ENCODE measurements around the gene TRIO.

DNA sequence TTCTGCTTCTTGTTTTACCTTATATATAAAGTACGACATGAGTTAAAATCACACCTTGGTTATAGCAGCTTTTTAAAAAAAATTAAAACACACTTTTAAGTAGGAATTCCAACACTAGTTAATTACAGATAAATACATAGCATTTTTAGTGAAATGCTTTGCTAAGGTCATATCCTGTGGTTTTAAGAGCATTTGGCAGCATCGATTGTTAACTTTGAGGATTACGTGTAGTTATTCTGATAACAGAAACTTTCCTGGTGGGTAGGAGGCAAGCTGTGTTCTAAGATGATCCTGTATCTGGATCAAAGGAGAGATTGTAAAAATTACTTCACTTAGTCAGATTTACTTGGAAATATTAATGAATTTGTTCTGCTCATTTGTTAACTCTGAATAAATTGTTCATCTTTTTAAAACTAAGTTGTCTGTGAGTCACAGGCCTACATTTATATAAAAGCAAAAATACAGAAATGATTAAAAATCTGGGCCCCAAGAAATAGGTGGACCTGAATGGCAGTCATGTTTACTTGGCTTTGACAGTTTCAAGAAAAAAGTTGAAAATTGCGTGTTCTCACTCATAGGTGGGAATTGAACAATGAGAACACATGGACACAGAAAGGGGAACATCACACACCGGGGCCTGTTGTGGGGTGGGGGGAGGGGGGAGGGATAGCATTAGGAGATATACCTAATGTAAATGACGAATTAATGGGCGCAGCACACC is 58.3 kb downstream of the TRIO start:
- TF ChIP-seq POLR2AphosphoS5 (IDR thresholded peaks at IDR 0.05) (no peak), EP300 (IDR thresholded peaks at IDR 0.05) (no peak), POLR2A (IDR thresholded peaks at IDR 0.05) (no peak)
- TF ChIP-seq, protein P1, sequence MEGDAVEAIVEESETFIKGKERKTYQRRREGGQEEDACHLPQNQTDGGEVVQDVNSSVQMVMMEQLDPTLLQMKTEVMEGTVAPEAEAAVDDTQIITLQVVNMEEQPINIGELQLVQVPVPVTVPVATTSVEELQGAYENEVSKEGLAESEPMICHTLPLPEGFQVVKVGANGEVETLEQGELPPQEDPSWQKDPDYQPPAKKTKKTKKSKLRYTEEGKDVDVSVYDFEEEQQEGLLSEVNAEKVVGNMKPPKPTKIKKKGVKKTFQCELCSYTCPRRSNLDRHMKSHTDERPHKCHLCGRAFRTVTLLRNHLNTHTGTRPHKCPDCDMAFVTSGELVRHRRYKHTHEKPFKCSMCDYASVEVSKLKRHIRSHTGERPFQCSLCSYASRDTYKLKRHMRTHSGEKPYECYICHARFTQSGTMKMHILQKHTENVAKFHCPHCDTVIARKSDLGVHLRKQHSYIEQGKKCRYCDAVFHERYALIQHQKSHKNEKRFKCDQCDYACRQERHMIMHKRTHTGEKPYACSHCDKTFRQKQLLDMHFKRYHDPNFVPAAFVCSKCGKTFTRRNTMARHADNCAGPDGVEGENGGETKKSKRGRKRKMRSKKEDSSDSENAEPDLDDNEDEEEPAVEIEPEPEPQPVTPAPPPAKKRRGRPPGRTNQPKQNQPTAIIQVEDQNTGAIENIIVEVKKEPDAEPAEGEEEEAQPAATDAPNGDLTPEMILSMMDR (IDR thresholded peaks at IDR 0.05), result no peak

All from upper lobe of left lung (tissue), 4 donors.